Skin of body (tissue), 2 donors: ENCODE data around the gene ZC3H13. TPM values are rescaled to one million over a fixed set of nuclear protein-coding genes. Genes with fewer than 3 reads are reported as not detected.
"Not testable (repeated sequence)": the region's sequence is repeated elsewhere in the genome, so short reads cannot be mapped to it uniquely, and the experiment has no call there.

Source experiments
- DNase-seq: peaks from one replicate; lab custom pipeline; 2025; lab: John Stamatoyannopoulos, UW
- total RNA-seq: library from RNA; depleted of rRNA; stranded (reverse); fragments of >200 nt; gene quantifications from one replicate; pipeline ENCODE4 v1.2.3, GENCODE V29; 2014

The ZC3H13 gene
- total RNA-seq, 1 donor from 2014 or later, result 30.0 TPM

- no peak for DNase-seq
Observed at GRCh38 chr13:46015366-46015765, 37.2 kb downstream of the ZC3H13 start.

- no peak for DNase-seq
Observed at GRCh38 chr13:46012404-46012803, 40.1 kb downstream of the ZC3H13 start.

GRCh38 chr13:46010148-46010547, 42.4 kb downstream of the ZC3H13 start:
- no peak for DNase-seq

- DNase-seq, result no peak
Observed at GRCh38 chr13:46008631-46009030, 43.9 kb downstream of the ZC3H13 start.

GRCh38 chr13:46006688-46007452, 45.7 kb downstream of the ZC3H13 start:
- DNase-seq, result no peak

- no peak for DNase-seq
Observed at GRCh38 chr13:46004491-46004890, 48.1 kb downstream of the ZC3H13 start.

- no peak for DNase-seq
Observed at GRCh38 chr13:45996631-45997030, 55.9 kb downstream of the ZC3H13 start.

GRCh38 chr13:45995245-45995644, 57.3 kb downstream of the ZC3H13 start:
- no peak for DNase-seq

GRCh38 chr13:45994752-45995151, 57.8 kb downstream of the ZC3H13 start:
- no peak for DNase-seq

GRCh38 chr13:45989607-45990006, 62.9 kb downstream of the ZC3H13 start:
- no peak for DNase-seq

GRCh38 chr13:45981127-45981526, 71.4 kb downstream of the ZC3H13 start:
- not testable (repeated sequence) for DNase-seq

GRCh38 chr13:45975337-45975736, 77.2 kb downstream of the ZC3H13 start:
- no peak for DNase-seq

- DNase-seq, result no peak
Observed at GRCh38 chr13:45974500-45974899, 78.0 kb downstream of the ZC3H13 start.

GRCh38 chr13:45967589-45967988, 85.0 kb downstream of the ZC3H13 start:
- no peak for DNase-seq

GRCh38 chr13:45966715-45967114, 85.8 kb downstream of the ZC3H13 start:
- DNase-seq, result no peak

- DNase-seq, result no peak
Observed at GRCh38 chr13:45961468-45961867, 91.1 kb downstream of the ZC3H13 start.

- DNase-seq, result no peak
Observed at GRCh38 chr13:45954836-45955800, 97.4 kb downstream of the ZC3H13 start.

GRCh38 chr13:45953082-45953481, 99.5 kb downstream of the ZC3H13 start:
- no peak for DNase-seq

- no peak for DNase-seq
Observed at GRCh38 chr13:45951724-45952123, 100.8 kb downstream of the ZC3H13 start.

GRCh38 chr13:45951166-45951565, 101.4 kb downstream of the ZC3H13 start:
- no peak for DNase-seq

GRCh38 chr13:45950386-45951000, 102.1 kb downstream of the ZC3H13 start:
- DNase-seq, result no peak

GRCh38 chr13:45949161-45949560, 103.4 kb downstream of the ZC3H13 start:
- no peak for DNase-seq
